ENCODE measurements around the gene GRIN1. TPM values are rescaled to one million over a fixed set of nuclear protein-coding genes. Genes with fewer than 3 reads are reported as not detected.

Gene GRIN1
- total RNA-seq, 1 donor from 2014 or later: not detected

- Histone ChIP-seq H3K27me3 (ENCODE audit: control insufficient read depth in 3 of 3, insufficient read depth in 3 of 3, low read length in 3 of 3) (peaks cover 81 to 84% (median 84%) of the 10 kb centered on the region in 3 donors), H3K27ac (ENCODE audit: low read depth, low read length) (no peak overlapping the region)
Observed at GRCh38 chr9:137140151-137141012, 1.4 kb downstream of the GRIN1 start.

DNA sequence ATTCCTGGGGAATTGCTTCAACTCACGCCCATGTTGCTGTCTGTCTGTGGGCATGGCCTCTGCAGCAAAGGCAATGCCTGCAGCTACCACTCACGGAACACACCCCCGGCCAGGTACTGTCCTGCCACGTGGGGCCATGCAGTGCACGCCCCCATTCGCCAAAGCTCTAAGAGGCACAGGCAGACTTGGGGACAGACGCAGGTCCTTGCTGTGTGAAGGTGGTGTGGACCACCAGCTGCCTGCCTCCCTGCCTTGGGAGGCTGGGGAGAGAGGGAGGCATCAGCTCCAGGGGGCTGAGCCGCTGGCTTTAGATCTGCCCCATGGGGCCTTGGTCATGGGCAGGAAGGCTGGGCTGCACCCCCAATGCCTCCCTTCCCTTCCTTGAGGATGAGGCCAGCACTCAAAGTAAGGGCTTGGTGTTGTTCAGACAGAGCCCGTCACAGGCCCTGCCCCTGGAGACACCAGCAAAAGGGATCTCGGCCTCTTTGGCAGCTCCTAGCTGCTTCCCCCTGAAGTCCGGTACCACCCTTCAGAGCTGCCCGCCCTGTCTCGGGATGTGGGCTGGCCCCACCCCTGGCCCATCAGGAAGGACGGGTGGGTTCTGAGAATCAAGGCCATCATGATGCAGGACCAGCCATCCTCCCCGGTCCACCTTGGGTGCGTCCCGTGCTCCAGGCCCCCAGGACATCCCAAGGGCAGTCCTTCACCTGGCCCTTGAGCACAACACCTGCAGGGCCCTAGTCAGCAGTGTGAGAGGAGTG, 2.3 kb downstream of the GRIN1 start:
- H3K4me3 ChIP-seq (ENCODE audit: low read length in 3 of 3): no peak overlapping the region
- peaks cover 0 to 4% (median 0%) of the 10 kb centered on the region in 3 donors for H3K4me1 ChIP-seq (ENCODE audit: control insufficient read depth in 3 of 3, insufficient read depth in 3 of 3, low read length in 3 of 3)
- no peak overlapping the region for H3K27ac ChIP-seq (ENCODE audit: low read depth, low read length)
- peaks cover 76 to 83% (median 79%) of the 10 kb centered on the region in 3 donors for H3K27me3 ChIP-seq (ENCODE audit: control insufficient read depth in 3 of 3, insufficient read depth in 3 of 3, low read length in 3 of 3)
- H3K9ac ChIP-seq (ENCODE audit: low read depth in 1 of 3, low read length in 3 of 3): no peak overlapping the region
- H3K9me3 ChIP-seq (ENCODE audit: control insufficient read depth in 3 of 3, low read length in 3 of 3): no peaks in the 10 kb centered on the region
- H3K36me3 ChIP-seq (ENCODE audit: control insufficient read depth in 3 of 3, insufficient read depth in 3 of 3, low read length in 3 of 3): no peaks in the 10 kb centered on the region

More at GRCh38 chr9:137140151-137141012, 1.4 kb downstream of the GRIN1 start:
- Histone ChIP-seq H3K36me3 (ENCODE audit: control insufficient read depth in 3 of 3, insufficient read depth in 3 of 3, low read length in 3 of 3) (no peaks in the 10 kb centered on the region), H3K9me3 (ENCODE audit: control insufficient read depth in 3 of 3, low read length in 3 of 3) (no peaks in the 10 kb centered on the region), H3K9ac (ENCODE audit: low read depth in 1 of 3, low read length in 3 of 3) (no peak overlapping the region), H3K4me1 (ENCODE audit: control insufficient read depth in 3 of 3, insufficient read depth in 3 of 3, low read length in 3 of 3) (peaks cover 0 to 4% (median 0%) of the 10 kb centered on the region in 3 donors), H3K4me3 (ENCODE audit: low read length in 3 of 3) (no peak overlapping the region)

GRCh38 chr9:137141976-137142936, 3.3 kb downstream of the GRIN1 start:
- Histone ChIP-seq H3K36me3 (ENCODE audit: control insufficient read depth in 3 of 3, insufficient read depth in 3 of 3, low read length in 3 of 3) (no peaks in the 10 kb centered on the region), H3K4me1 (ENCODE audit: control insufficient read depth in 3 of 3, insufficient read depth in 3 of 3, low read length in 3 of 3) (peaks cover 0 to 4% (median 0%) of the 10 kb centered on the region in 3 donors), H3K9me3 (ENCODE audit: control insufficient read depth in 3 of 3, low read length in 3 of 3) (no peaks in the 10 kb centered on the region), H3K27ac (ENCODE audit: low read depth, low read length) (no peak overlapping the region), H3K4me3 (ENCODE audit: low read length in 3 of 3) (no peak overlapping the region), H3K9ac (ENCODE audit: low read depth in 1 of 3, low read length in 3 of 3) (no peak overlapping the region), H3K27me3 (ENCODE audit: control insufficient read depth in 3 of 3, insufficient read depth in 3 of 3, low read length in 3 of 3) (peaks cover 72 to 80% (median 77%) of the 10 kb centered on the region in 3 donors)

- no peak overlapping the region for H3K9ac ChIP-seq (ENCODE audit: low read depth in 1 of 3, low read length in 3 of 3)
- H3K9me3 ChIP-seq (ENCODE audit: control insufficient read depth in 3 of 3, low read length in 3 of 3): no peaks in the 10 kb centered on the region
- peaks cover 70 to 79% (median 71%) of the 10 kb centered on the region in 3 donors for H3K27me3 ChIP-seq (ENCODE audit: control insufficient read depth in 3 of 3, insufficient read depth in 3 of 3, low read length in 3 of 3)
- H3K4me1 ChIP-seq (ENCODE audit: control insufficient read depth in 3 of 3, insufficient read depth in 3 of 3, low read length in 3 of 3): peaks cover 0 to 4% (median 0%) of the 10 kb centered on the region in 3 donors
- H3K36me3 ChIP-seq (ENCODE audit: control insufficient read depth in 3 of 3, insufficient read depth in 3 of 3, low read length in 3 of 3): no peaks in the 10 kb centered on the region
- H3K27ac ChIP-seq (ENCODE audit: low read depth, low read length): no peak overlapping the region
- no peak overlapping the region for H3K4me3 ChIP-seq (ENCODE audit: low read length in 3 of 3)
Observed at GRCh38 chr9:137143459-137143858, 4.5 kb downstream of the GRIN1 start.

DNA sequence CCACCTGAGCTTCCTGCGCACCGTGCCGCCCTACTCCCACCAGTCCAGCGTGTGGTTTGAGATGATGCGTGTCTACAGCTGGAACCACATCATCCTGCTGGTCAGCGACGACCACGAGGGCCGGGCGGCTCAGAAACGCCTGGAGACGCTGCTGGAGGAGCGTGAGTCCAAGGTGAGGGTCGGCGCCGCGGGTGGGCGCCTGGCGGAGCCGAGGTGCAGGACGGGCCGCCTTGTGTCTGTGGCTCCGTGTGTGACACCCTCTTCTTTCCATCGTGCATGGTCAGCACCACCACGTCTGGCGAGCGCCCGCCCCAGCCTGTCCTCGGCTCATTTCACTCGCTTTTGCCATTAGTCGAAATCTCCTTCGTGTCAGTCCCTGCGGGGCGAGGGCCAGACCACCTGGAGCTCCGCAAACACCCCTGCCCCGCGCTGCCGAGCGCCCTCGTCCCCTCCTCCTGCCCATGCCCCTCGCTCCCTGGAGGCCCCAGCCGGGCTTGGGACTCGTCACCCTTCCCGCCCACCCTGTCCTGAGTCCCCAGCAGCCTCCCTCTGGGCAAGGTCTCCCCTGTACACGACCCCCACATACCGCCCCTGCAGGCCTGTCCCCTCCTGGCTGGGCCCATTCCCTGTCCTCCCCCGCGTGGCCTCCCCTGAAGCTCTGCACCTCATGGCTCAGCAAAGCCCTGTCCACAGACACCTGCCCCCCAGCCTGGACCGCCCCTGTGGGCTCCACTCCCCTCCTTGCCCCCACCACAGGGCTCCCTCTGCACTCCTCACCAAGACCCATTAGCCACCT, 7.0 kb downstream of the GRIN1 start:
- Histone ChIP-seq H3K27ac (ENCODE audit: low read depth, low read length) (no peak overlapping the region), H3K9ac (ENCODE audit: low read depth in 1 of 3, low read length in 3 of 3) (no peak overlapping the region), H3K9me3 (ENCODE audit: control insufficient read depth in 3 of 3, low read length in 3 of 3) (no peaks in the 10 kb centered on the region), H3K27me3 (ENCODE audit: control insufficient read depth in 3 of 3, insufficient read depth in 3 of 3, low read length in 3 of 3) (peaks cover 58 to 71% (median 62%) of the 10 kb centered on the region in 3 donors), H3K36me3 (ENCODE audit: control insufficient read depth in 3 of 3, insufficient read depth in 3 of 3, low read length in 3 of 3) (no peaks in the 10 kb centered on the region), H3K4me1 (ENCODE audit: control insufficient read depth in 3 of 3, insufficient read depth in 3 of 3, low read length in 3 of 3) (no peaks in the 10 kb centered on the region), H3K4me3 (ENCODE audit: low read length in 3 of 3) (no peak overlapping the region)

DNA sequence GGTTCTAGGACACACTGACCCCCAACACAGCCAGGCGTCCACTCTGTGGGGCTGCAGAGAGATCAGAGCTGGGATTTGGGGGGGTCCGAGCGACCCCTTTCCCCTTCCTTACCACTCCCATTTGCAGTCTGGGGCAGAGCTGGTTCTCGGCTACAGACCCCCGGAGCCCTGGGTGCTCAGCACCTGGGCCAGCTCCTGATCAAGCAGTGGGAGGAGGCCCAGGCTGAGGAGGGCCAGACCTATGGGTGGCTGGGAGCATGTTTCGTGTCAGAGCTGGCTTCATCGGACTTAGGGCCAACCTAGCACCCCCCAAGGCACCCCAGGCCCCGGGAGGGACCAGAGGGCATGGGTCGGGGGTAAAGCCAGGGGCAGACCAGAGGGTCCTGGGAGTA, 7.6 kb downstream of the GRIN1 start:
- Histone ChIP-seq H3K9me3 (ENCODE audit: control insufficient read depth in 3 of 3, low read length in 3 of 3) (no peaks in the 10 kb centered on the region), H3K27ac (ENCODE audit: low read depth, low read length) (no peak overlapping the region), H3K27me3 (ENCODE audit: control insufficient read depth in 3 of 3, insufficient read depth in 3 of 3, low read length in 3 of 3) (peaks cover 52 to 65% (median 56%) of the 10 kb centered on the region in 3 donors), H3K36me3 (ENCODE audit: control insufficient read depth in 3 of 3, insufficient read depth in 3 of 3, low read length in 3 of 3) (no peaks in the 10 kb centered on the region), H3K9ac (ENCODE audit: low read depth in 1 of 3, low read length in 3 of 3) (no peak overlapping the region), H3K4me3 (ENCODE audit: low read length in 3 of 3) (no peak overlapping the region), H3K4me1 (ENCODE audit: control insufficient read depth in 3 of 3, insufficient read depth in 3 of 3, low read length in 3 of 3) (no peaks in the 10 kb centered on the region)

DNA sequence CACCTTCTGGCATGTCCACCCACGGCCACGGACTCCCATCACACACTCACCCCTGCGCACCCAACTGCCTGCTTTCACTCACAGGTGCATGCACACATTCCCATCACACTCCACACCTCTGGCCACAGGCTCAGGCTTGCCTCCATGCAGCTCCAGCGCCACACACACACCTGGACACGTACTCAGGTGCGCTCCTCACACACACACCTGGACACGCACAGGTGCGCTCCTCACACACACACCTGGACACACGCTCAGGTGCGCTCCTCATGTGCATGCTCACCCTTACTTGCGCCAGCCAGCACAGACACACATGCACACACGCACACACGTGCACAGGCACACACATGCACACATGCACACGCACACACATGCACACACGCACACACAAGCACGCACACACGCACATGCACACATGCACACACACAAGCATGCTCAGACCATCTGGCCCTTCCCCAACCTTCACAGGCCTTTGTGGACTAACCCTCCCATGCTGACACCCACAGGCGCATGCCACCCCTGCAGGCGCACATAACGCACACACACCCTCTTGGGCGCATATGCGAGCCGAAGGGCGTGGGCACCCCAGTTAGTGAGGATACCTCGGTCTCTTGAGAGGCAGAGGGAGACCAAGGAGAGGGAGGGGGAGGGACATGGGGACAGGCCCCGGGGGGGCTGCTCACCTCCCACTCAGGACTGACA, 8.3 kb downstream of the GRIN1 start:
- no peak overlapping the region for H3K9ac ChIP-seq (ENCODE audit: low read depth in 1 of 3, low read length in 3 of 3)
- peaks cover 45 to 59% (median 49%) of the 10 kb centered on the region in 3 donors for H3K27me3 ChIP-seq (ENCODE audit: control insufficient read depth in 3 of 3, insufficient read depth in 3 of 3, low read length in 3 of 3)
- no peaks in the 10 kb centered on the region for H3K4me1 ChIP-seq (ENCODE audit: control insufficient read depth in 3 of 3, insufficient read depth in 3 of 3, low read length in 3 of 3)
- no peaks in the 10 kb centered on the region for H3K9me3 ChIP-seq (ENCODE audit: control insufficient read depth in 3 of 3, low read length in 3 of 3)
- H3K36me3 ChIP-seq (ENCODE audit: control insufficient read depth in 3 of 3, insufficient read depth in 3 of 3, low read length in 3 of 3): no peaks in the 10 kb centered on the region
- H3K4me3 ChIP-seq (ENCODE audit: low read length in 3 of 3): no peak overlapping the region
- no peak overlapping the region for H3K27ac ChIP-seq (ENCODE audit: low read depth, low read length)

DNA sequence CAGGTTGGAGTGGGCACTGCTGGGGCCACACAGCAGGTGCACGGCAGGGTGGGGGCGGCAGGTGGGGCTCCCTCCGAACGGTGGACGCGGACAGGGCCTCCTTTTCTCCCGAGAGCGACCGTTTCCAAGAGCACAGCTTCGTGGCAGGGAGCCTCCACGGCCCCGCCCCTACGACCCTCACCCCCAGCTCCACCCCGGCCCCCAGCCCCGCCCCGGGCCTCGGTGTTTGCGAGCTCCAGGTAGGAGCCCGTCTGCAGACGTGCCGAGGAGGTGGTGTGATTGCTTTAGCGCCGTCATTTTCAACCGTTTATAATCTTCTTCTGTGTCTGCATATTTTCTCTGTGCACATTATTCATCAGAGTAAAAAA, 8.8 kb downstream of the GRIN1 start:
- Histone ChIP-seq H3K4me3 (ENCODE audit: low read length in 3 of 3) (no peak overlapping the region), H3K36me3 (ENCODE audit: control insufficient read depth in 3 of 3, insufficient read depth in 3 of 3, low read length in 3 of 3) (no peaks in the 10 kb centered on the region), H3K27ac (ENCODE audit: low read depth, low read length) (no peak overlapping the region), H3K9ac (ENCODE audit: low read depth in 1 of 3, low read length in 3 of 3) (no peak overlapping the region), H3K27me3 (ENCODE audit: control insufficient read depth in 3 of 3, insufficient read depth in 3 of 3, low read length in 3 of 3) (peaks cover 42 to 58% (median 44%) of the 10 kb centered on the region in 3 donors), H3K9me3 (ENCODE audit: control insufficient read depth in 3 of 3, low read length in 3 of 3) (no peaks in the 10 kb centered on the region), H3K4me1 (ENCODE audit: control insufficient read depth in 3 of 3, insufficient read depth in 3 of 3, low read length in 3 of 3) (no peaks in the 10 kb centered on the region)

Data from skeletal muscle tissue (tissue), 4 donors.